ENCODE measurements around the gene FAM193B.

GRCh38 chr5:177502886-177503285 is 51.5 kb downstream of the FAM193B start:
- TF ChIP-seq POLR2AphosphoS5 (IDR thresholded peaks at IDR 0.05) (peak in 2 of 3 donors; percentile 40 to 61), CTCF (IDR thresholded peaks at IDR 0.05 in 8 of 11, conservative IDR thresholded peaks at IDR 0.05 in 3 of 11) (no peak)
